ENCODE data around the gene UBAC2. TPM values are rescaled to one million over a fixed set of nuclear protein-coding genes. Genes with fewer than 3 reads are reported as not detected.

The UBAC2 gene
- polyA plus RNA-seq, 1 experiment: 71.4 TPM

DNA sequence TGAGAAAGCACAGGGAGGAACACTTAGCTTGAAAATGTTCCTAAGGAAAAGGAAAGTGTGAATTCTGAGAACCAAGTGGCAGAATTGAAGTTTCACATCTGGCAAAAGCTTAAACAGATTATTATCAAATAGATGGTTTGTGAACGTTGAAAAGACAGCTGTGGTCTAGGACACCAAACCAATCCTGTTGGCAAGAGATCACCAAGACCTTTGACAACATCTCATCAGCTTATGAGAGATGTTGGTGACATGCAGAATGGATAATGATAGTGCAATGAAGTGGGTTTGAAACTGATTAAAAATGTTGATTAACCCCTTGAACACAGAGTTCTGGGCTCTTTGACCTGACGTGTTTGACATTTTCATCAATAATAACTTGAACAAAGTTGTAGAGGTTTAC, 181.1 kb downstream of the UBAC2 start:
- no peak overlapping the region for H3K4me3 ChIP-seq (ENCODE audit: low read depth, low read length)
- H3K27me3 ChIP-seq (ENCODE audit: control insufficient read depth, insufficient read depth, low read length): no peaks in the 10 kb centered on the region
- TF ChIP-seq, protein P1, sequence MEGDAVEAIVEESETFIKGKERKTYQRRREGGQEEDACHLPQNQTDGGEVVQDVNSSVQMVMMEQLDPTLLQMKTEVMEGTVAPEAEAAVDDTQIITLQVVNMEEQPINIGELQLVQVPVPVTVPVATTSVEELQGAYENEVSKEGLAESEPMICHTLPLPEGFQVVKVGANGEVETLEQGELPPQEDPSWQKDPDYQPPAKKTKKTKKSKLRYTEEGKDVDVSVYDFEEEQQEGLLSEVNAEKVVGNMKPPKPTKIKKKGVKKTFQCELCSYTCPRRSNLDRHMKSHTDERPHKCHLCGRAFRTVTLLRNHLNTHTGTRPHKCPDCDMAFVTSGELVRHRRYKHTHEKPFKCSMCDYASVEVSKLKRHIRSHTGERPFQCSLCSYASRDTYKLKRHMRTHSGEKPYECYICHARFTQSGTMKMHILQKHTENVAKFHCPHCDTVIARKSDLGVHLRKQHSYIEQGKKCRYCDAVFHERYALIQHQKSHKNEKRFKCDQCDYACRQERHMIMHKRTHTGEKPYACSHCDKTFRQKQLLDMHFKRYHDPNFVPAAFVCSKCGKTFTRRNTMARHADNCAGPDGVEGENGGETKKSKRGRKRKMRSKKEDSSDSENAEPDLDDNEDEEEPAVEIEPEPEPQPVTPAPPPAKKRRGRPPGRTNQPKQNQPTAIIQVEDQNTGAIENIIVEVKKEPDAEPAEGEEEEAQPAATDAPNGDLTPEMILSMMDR (IDR thresholded peaks at IDR 0.05; ENCODE audit: low read depth, low read length): no peak
- CTCF ChIA-PET: interaction anchor here (0.6 to 1.1 kb wide), 2 partner anchors 55 to 95 kb away, joined by 3 to 5 read pairs; no protein-coding TSS in a partner anchor
- no peak for DNase-seq (ENCODE audit: low read depth, low spot score)
- POLR2A ChIA-PET: no interaction called here
- H3K27ac ChIP-seq (ENCODE audit: low read depth, low read length): no peak overlapping the region
- H3K9me3 ChIP-seq (ENCODE audit: control insufficient read depth, insufficient read depth, low read length): no peaks in the 10 kb centered on the region

DNA sequence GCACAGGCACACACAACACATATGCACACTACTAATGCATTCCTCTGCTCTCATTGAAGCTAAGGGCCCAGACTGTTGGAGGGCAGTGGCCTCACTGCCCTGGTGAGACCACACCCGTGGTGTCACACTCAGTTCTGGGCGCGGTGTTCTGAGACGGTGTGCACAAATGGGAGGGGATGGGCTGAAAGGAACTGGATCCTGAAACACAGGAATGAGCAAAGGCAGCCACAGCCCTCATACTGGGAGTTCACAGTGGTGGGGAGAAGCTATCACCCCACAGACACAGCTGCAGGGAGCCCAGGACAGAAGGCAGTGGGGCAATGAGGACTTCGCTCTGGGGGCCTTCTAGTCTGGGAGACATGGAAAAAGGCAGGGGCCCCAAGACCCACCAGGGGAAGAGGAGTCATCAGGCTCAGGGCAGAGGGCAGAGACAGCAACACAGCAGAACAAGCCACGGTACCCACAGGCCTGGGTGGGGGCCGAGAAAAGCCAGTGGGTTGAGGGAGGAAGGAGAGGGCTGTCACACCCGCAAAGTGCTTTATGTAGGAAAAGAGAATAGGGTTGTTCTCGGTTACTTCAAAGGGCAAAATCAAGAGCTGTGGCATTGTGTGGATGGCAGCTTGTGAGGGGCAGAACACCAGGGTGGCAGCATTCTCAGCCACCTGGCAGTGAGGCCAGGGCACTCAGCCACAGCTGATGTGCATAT, 181.9 kb downstream of the UBAC2 start:
- no peak for DNase-seq (ENCODE audit: low read depth, low spot score)
- Histone ChIP-seq H3K9me3 (ENCODE audit: control insufficient read depth, insufficient read depth, low read length) (no peaks in the 10 kb centered on the region), H3K27me3 (ENCODE audit: control insufficient read depth, insufficient read depth, low read length) (no peaks in the 10 kb centered on the region), H3K27ac (ENCODE audit: low read depth, low read length) (no peak overlapping the region), H3K4me3 (ENCODE audit: low read depth, low read length) (no peak overlapping the region)
- TF ChIP-seq, protein P1 (IDR thresholded peaks at IDR 0.05; ENCODE audit: low read depth, low read length): no peak
- CTCF ChIA-PET: no interaction called here
- POLR2A ChIA-PET: no interaction called here

DNA sequence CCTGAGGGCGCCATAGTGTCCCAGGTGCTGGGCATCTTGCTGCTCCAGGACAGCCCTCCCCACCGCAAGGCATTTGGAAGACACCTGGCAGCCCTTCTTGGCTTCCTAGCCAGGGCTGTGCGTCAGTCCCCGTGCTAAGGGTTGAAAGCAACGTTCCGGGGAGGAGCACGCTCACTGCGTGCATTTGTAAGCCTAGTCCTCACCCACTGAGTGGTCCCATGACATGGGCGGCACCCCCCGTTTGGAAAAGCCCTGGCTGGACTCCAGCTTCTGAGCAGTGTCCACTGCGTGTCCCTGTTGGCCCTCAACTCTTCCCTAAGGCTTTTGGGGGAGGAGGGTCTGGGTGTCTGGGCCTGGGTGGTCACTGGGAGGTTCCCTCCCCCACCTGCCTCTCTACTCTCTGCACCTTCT, 182.9 kb downstream of the UBAC2 start:
- no peak for DNase-seq (ENCODE audit: low read depth, low spot score)
- no peak overlapping the region for H3K4me3 ChIP-seq (ENCODE audit: low read depth, low read length)
- H3K9me3 ChIP-seq (ENCODE audit: control insufficient read depth, insufficient read depth, low read length): no peaks in the 10 kb centered on the region
- ChIA-PET CTCF (no interaction called here), POLR2A (no interaction called here)
- no peaks in the 10 kb centered on the region for H3K27me3 ChIP-seq (ENCODE audit: control insufficient read depth, insufficient read depth, low read length)
- TF ChIP-seq, protein P1 (IDR thresholded peaks at IDR 0.05; ENCODE audit: low read depth, low read length): no peak
- no peak overlapping the region for H3K27ac ChIP-seq (ENCODE audit: low read depth, low read length)

DNA sequence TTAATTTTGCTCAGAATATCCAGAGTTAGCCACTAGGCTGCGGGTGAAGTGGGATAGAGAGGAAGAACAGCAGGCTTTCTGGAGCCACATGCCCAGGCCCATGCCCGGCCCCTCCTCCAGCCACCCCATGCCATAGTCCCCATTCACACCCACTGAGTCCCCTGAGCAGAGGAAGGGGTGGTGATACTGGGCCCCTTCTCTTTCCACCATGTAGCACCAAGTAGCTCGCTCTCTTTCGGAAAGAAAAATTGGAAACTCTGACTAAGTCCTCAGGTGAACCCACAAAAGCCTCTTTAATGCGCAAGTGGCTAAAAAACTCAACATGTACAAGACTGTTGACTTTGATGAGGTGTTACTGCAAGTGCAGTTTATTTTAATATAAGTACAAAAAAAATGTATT, 183.3 kb downstream of the UBAC2 start:
- Histone ChIP-seq H3K27me3 (ENCODE audit: control insufficient read depth, insufficient read depth, low read length) (no peaks in the 10 kb centered on the region), H3K9me3 (ENCODE audit: control insufficient read depth, insufficient read depth, low read length) (no peaks in the 10 kb centered on the region), H3K27ac (ENCODE audit: low read depth, low read length) (no peak overlapping the region), H3K4me3 (ENCODE audit: low read depth, low read length) (no peak overlapping the region)
- TF ChIP-seq, protein P1 (IDR thresholded peaks at IDR 0.05; ENCODE audit: low read depth, low read length): no peak
- no peak for DNase-seq (ENCODE audit: low read depth, low spot score)
- ChIA-PET CTCF (no interaction called here), POLR2A (no interaction called here)

DNA sequence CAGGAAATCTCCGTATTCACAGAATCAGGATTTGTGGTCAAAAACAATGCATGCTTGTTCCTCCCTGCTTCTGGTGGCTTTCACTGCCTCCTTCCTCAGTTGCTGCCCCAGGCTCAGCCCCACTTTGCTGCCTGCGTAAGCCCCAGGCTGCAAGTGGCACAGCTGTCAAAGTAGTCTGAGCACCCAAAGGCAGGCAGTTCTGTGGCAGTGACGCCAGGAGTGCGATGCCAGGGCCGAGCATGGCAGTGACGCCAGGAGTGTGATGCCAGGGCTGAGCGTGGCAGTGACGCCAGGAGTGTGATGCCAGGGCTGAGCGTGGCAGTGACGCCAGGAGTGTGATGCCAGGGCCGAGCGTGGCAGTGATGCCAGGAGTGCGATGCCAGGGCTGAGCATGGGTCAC, 183.8 kb downstream of the UBAC2 start:
- ChIA-PET POLR2A (no interaction called here), CTCF (no interaction called here)
- Histone ChIP-seq H3K4me3 (ENCODE audit: low read depth, low read length) (no peak overlapping the region), H3K27ac (ENCODE audit: low read depth, low read length) (no peak overlapping the region), H3K27me3 (ENCODE audit: control insufficient read depth, insufficient read depth, low read length) (no peaks in the 10 kb centered on the region), H3K9me3 (ENCODE audit: control insufficient read depth, insufficient read depth, low read length) (no peaks in the 10 kb centered on the region)
- TF ChIP-seq, protein P1 (IDR thresholded peaks at IDR 0.05; ENCODE audit: low read depth, low read length): no peak
- DNase-seq (ENCODE audit: low read depth, low spot score): no peak

Data from AG04450 (cell line).